Uterus (tissue), 2 donors: ENCODE data around the gene SPIN2B.

ENCODE experiments used
- POLR2A ChIP-seq, 2 donors: fragments of 450-650 bp; IDR thresholded peaks; one replicate each; pipeline ENCODE4 v1.6.1; 2016; ENCODE audit warnings: antibody characterized with exemption in 2 of 2, mild to moderate bottlenecking in 1 of 2, moderate library complexity in 1 of 2
- TF ChIP-seq, protein P1 (sequence below), 4 experiments: fragments of 200-600 bp in 2 of 4; fragments of 450-650 bp in 2 of 4; sonication (generic) in 2 of 4; IDR thresholded peaks; one replicate each; pipeline ENCODE4 v1.5.1; 2016 to 2019; ENCODE audit warnings: antibody characterized with exemption in 4 of 4, mild to moderate bottlenecking in 2 of 4, moderate library complexity in 1 of 4

DNA sequence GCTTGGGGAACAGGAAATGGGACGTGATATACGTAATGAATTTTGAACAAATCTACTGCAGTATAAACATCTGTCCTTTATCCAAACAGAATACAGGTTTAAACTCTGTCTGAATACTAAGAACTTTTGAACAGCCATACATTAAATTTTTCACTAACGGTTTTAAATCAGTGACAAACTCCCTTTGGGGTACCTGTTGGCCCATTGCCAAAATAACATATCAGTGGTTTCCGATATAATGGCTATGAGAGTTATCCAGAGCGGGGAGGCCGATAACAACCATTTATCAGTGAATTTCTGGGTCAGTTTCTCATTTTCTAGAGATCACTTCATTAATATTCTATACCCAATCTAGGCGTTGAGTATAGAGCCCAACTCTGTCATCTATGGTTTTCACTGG, 10.7 kb upstream of the SPIN2B start:
- TF ChIP-seq, protein P1, sequence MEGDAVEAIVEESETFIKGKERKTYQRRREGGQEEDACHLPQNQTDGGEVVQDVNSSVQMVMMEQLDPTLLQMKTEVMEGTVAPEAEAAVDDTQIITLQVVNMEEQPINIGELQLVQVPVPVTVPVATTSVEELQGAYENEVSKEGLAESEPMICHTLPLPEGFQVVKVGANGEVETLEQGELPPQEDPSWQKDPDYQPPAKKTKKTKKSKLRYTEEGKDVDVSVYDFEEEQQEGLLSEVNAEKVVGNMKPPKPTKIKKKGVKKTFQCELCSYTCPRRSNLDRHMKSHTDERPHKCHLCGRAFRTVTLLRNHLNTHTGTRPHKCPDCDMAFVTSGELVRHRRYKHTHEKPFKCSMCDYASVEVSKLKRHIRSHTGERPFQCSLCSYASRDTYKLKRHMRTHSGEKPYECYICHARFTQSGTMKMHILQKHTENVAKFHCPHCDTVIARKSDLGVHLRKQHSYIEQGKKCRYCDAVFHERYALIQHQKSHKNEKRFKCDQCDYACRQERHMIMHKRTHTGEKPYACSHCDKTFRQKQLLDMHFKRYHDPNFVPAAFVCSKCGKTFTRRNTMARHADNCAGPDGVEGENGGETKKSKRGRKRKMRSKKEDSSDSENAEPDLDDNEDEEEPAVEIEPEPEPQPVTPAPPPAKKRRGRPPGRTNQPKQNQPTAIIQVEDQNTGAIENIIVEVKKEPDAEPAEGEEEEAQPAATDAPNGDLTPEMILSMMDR (IDR thresholded peaks at IDR 0.05): no peak
- no peak for TF ChIP-seq POLR2A (IDR thresholded peaks at IDR 0.05)
